Omental fat pad (tissue), 4 donors: ENCODE measurements around the gene TEX22. TPM values are rescaled to one million over a fixed set of nuclear protein-coding genes. Genes with fewer than 3 reads are reported as not detected.

Source experiments
- ATAC-seq: fragments of 150-250 bp; one replicate; pipeline ENCODE4 v1.9.1; 2016; ENCODE audit warnings: mild to moderate bottlenecking, moderate library complexity; ENCODE audit not compliant: low FRiP score
- DNase-seq: peaks from one replicate; pipeline ENCODE4 v3.0.0-alpha.2; 2019; ENCODE audit warnings: low spot score
- total RNA-seq, 4 donors: library from RNA; depleted of rRNA; stranded (reverse); fragments of >200 nt; gene quantifications; one replicate each; pipeline ENCODE4 v1.1.0, GENCODE V29; 2016
- TF ChIP-seq, protein P1 (sequence below), 3 donors: fragments of 450-650 bp; IDR thresholded peaks; one replicate each; pipeline ENCODE4 v1.5.1; 2016 to 2017; ENCODE audit warnings: antibody characterized with exemption in 3 of 3, mild to moderate bottlenecking in 3 of 3, moderate library complexity in 2 of 3

Gene TEX22
- total RNA-seq, 4 donors from 2014 or later, result 0.24 to 0.47 TPM; not detected in 2

GRCh38 chr14:105458571-105458970 is 60.2 kb downstream of the TEX22 start:
- ATAC-seq (no peak), DNase-seq (no peak)
- TF ChIP-seq, protein P1, sequence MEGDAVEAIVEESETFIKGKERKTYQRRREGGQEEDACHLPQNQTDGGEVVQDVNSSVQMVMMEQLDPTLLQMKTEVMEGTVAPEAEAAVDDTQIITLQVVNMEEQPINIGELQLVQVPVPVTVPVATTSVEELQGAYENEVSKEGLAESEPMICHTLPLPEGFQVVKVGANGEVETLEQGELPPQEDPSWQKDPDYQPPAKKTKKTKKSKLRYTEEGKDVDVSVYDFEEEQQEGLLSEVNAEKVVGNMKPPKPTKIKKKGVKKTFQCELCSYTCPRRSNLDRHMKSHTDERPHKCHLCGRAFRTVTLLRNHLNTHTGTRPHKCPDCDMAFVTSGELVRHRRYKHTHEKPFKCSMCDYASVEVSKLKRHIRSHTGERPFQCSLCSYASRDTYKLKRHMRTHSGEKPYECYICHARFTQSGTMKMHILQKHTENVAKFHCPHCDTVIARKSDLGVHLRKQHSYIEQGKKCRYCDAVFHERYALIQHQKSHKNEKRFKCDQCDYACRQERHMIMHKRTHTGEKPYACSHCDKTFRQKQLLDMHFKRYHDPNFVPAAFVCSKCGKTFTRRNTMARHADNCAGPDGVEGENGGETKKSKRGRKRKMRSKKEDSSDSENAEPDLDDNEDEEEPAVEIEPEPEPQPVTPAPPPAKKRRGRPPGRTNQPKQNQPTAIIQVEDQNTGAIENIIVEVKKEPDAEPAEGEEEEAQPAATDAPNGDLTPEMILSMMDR (IDR thresholded peaks at IDR 0.05), result no peak

DNA sequence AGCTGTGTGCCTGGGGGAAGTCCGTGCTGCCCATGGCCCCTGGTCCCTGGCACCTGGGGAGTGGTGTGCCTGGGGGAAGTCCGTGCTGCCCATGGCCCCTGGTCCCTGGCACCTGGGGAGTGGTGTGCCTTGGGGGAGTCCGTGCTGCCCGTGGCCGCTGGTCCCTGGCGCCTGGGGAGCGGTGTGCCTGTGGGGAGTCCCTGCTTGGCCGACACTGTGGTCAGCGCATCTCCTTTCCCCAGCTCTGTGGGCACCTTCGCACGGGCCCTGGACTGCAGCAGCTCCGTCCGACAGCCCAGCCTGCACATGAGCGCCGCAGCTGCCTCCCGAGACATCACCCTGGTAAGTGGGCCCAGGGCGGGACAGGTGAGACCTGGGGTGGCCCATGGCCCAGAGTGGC is 61.8 kb downstream of the TEX22 start:
- ATAC-seq (no peak), DNase-seq (no peak)
- TF ChIP-seq, protein P1 (IDR thresholded peaks at IDR 0.05), result no peak

- DNase-seq (no peak), ATAC-seq (no peak)
- TF ChIP-seq, protein P1 (IDR thresholded peaks at IDR 0.05), result no peak
Measured at GRCh38 chr14:105460616-105461015, 62.3 kb downstream of the TEX22 start.

DNA sequence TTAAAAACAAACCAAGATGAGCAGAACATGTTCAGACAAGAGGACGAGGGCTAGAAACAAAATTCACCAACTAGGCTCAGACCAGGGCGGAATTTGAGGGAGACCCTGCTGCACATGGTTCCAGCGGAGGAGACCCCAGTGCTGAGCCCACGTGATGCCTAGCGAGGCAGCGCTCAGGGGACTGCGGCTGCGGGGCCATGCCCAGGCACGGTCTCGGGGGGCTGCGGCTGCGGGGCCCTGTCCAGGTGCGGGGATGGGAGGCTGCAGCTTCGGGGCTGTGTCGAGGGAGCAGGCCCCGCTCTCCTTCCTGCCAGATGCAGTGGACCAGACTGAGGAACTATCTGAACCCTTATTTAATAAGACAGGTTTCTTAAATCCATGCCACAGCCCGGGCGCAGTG is 63.6 kb downstream of the TEX22 start:
- TF ChIP-seq, protein P1 (IDR thresholded peaks at IDR 0.05), result no peak
- ATAC-seq (no peak), DNase-seq (no peak)

Other genes starting within 250 kb of the TEX22 start
- 10 to 100 TPM in 1 of 4 donors, 1 to 10 TPM in 3; 4.7 to 21.3 (median 8.3) TPM for gene JAG2, start 229.8 kb upstream of the TEX22 start, total RNA-seq
- 10 to 100 TPM; 12.1 to 22.3 (median 16.6) TPM for gene NUDT14, start 217.2 kb upstream of the TEX22 start, total RNA-seq
- gene BTBD6, start 150.0 kb upstream of the TEX22 start, total RNA-seq, result 10 to 100 TPM; 63.9 to 95.4 (median 67.9) TPM
- gene BRF1, start 97.5 kb upstream of the TEX22 start, total RNA-seq, result 10 to 100 TPM; 22.8 to 46.5 (median 30.7) TPM
- gene PACS2, start 83.8 kb upstream of the TEX22 start, total RNA-seq, result 10 to 100 TPM; 47.5 to 78.5 (median 68.9) TPM
- gene MTA1, start 21.3 kb downstream of the TEX22 start, total RNA-seq, result 10 to 100 TPM; 35.4 to 72.5 (median 59.7) TPM
- gene CRIP2, start 76.3 kb downstream of the TEX22 start, total RNA-seq, result 100 to 1,000 TPM in 2 of 4 donors, 10 to 100 TPM in 2; 63.4 to 177 (median 122) TPM
- 10 to 100 TPM; 18.5 to 88.6 (median 43.9) TPM for gene CRIP1, start 88.3 kb downstream of the TEX22 start, total RNA-seq
- 10 to 100 TPM in 2 of 4 donors, 1 to 10 TPM in 2; 2.8 to 18.9 (median 7.4) TPM for gene TEDC1, start 92.7 kb downstream of the TEX22 start, total RNA-seq
- gene TMEM121, start 128.0 kb downstream of the TEX22 start, total RNA-seq, result 1 to 10 TPM; 3.5 to 5.6 (median 4.1) TPM